KMS-11 (cell line): ENCODE measurements around the gene PRSS12.

Experiments
- H2AFZ ChIP-seq: fragments of 200-600 bp; sonication (generic); 2 replicates; pipeline ENCODE4 v1.6.1; 2016; ENCODE audit warnings: antibody characterized with exemption, mixed run types, low read depth
- H3K27ac ChIP-seq: fragments of 200-600 bp; sonication (generic); 2 replicates; pipeline ENCODE4 v1.6.1; 2016; ENCODE audit warnings: mild to moderate bottlenecking, mixed run types
- H3K27me3 ChIP-seq: fragments of 200-600 bp; sonication (generic); 2 replicates; pipeline ENCODE4 v1.6.1; 2017; ENCODE audit warnings: mild to moderate bottlenecking, low read depth, mixed run types, moderate library complexity; ENCODE audit not compliant: insufficient read depth
- H3K36me3 ChIP-seq: fragments of 200-600 bp; sonication (generic); 2 replicates; pipeline ENCODE4 v1.6.1; 2017; ENCODE audit warnings: mild to moderate bottlenecking, mixed run types; ENCODE audit not compliant: insufficient read depth
- H3K4me1 ChIP-seq: fragments of 200-600 bp; sonication (generic); 2 replicates; pipeline ENCODE4 v1.6.1; 2016; ENCODE audit warnings: mild to moderate bottlenecking, low read depth, mixed run types; ENCODE audit not compliant: poor library complexity, severe bottlenecking
- H3K4me2 ChIP-seq: fragments of 200-600 bp; sonication (generic); 2 replicates; pipeline ENCODE4 v1.7.0; 2016; ENCODE audit warnings: mild to moderate bottlenecking, mixed run types
- H3K4me3 ChIP-seq: fragments of 200-600 bp; sonication (generic); IDR thresholded peaks from 2 replicates; pipeline ENCODE4 v1.6.1; 2017; ENCODE audit warnings: low read depth, low read length, mixed read lengths; ENCODE audit not compliant: insufficient read depth
- H3K79me2 ChIP-seq: fragments of 200-600 bp; sonication (generic); 2 replicates; pipeline ENCODE4 v1.6.1; 2016; ENCODE audit warnings: low read depth, mixed run types; ENCODE audit not compliant: insufficient read depth
- H3K9ac ChIP-seq: fragments of 200-600 bp; sonication (generic); 2 replicates; pipeline ENCODE4 v1.6.1; 2016; ENCODE audit warnings: mild to moderate bottlenecking, mixed run types
- H4K20me1 ChIP-seq: fragments of 200-600 bp; sonication (generic); 2 replicates; pipeline ENCODE4 v1.6.1; 2016; ENCODE audit warnings: mild to moderate bottlenecking, mixed run types; ENCODE audit not compliant: insufficient read depth
- CTCF ChIP-seq: fragments of 200-600 bp; sonication (generic); conservative IDR thresholded peaks from 2 replicates; pipeline ENCODE4 v1.6.1; 2017; ENCODE audit warnings: low read depth, mild to moderate bottlenecking, antibody characterized with exemption, low read length, moderate library complexity, mixed read lengths

Gene PRSS12

GRCh38 chr4:118354913-118355312, 2.1 kb upstream of the PRSS12 start:
- Histone ChIP-seq H3K4me1 (no peaks in the 10 kb centered on the region), H4K20me1 (no peaks in the 10 kb centered on the region), H3K4me3 (no peak overlapping the region), H2AFZ (no peak overlapping the region), H3K27me3 (no peaks in the 10 kb centered on the region), H3K9ac (no peak overlapping the region), H3K79me2 (no peaks in the 10 kb centered on the region), H3K4me2 (no peak overlapping the region), H3K27ac (no peak overlapping the region), H3K36me3 (no peaks in the 10 kb centered on the region)
- TF ChIP-seq CTCF, result no peak

GRCh38 chr4:118353534-118354030, 779 bp upstream of the PRSS12 start:
- H3K27me3 ChIP-seq, result no peaks in the 10 kb centered on the region
- H3K9ac ChIP-seq, result no peak overlapping the region; the same call in 1 of the 2 replicates
- H4K20me1 ChIP-seq, result no peaks in the 10 kb centered on the region
- H3K4me2 ChIP-seq, result peak overlapping the region; percentile 55
- TF ChIP-seq CTCF, result no peak
- H3K4me1 ChIP-seq, result no peaks in the 10 kb centered on the region
- H2AFZ ChIP-seq, result peak overlapping the region; percentile 70; the same call in 1 of the 2 replicates
- no peak overlapping the region for H3K27ac ChIP-seq
- H3K4me3 ChIP-seq, result no peak overlapping the region
- no peaks in the 10 kb centered on the region for H3K36me3 ChIP-seq
- no peaks in the 10 kb centered on the region for H3K79me2 ChIP-seq

- Histone ChIP-seq H3K4me1 (no peaks in the 10 kb centered on the region), H3K9ac (peak overlapping the region; percentile 33; the same call in 1 of the 2 replicates), H2AFZ (peak overlapping the region; percentile 70), H3K4me3 (no peak overlapping the region), H3K27me3 (no peaks in the 10 kb centered on the region), H3K4me2 (no peak overlapping the region), H3K36me3 (no peaks in the 10 kb centered on the region), H3K27ac (no peak overlapping the region), H3K79me2 (no peaks in the 10 kb centered on the region), H4K20me1 (no peaks in the 10 kb centered on the region)
- no peak for TF ChIP-seq CTCF
Measured at GRCh38 chr4:118351851-118352827, 664 bp downstream of the PRSS12 start.

GRCh38 chr4:118350961-118351360, 1.8 kb downstream of the PRSS12 start:
- H3K27ac ChIP-seq, result no peak overlapping the region
- no peaks in the 10 kb centered on the region for H3K27me3 ChIP-seq
- H3K9ac ChIP-seq, result no peak overlapping the region
- H3K4me2 ChIP-seq, result no peak overlapping the region
- H4K20me1 ChIP-seq, result no peaks in the 10 kb centered on the region
- no peaks in the 10 kb centered on the region for H3K36me3 ChIP-seq
- H2AFZ ChIP-seq, result no peak overlapping the region
- no peaks in the 10 kb centered on the region for H3K4me1 ChIP-seq
- no peaks in the 10 kb centered on the region for H3K79me2 ChIP-seq
- TF ChIP-seq CTCF, result no peak
- no peak overlapping the region for H3K4me3 ChIP-seq
